Heart right ventricle (tissue), 16 donors: ENCODE measurements around the gene DUSP7. TPM values are rescaled to one million over a fixed set of nuclear protein-coding genes. Genes with fewer than 3 reads are reported as not detected.
A peak's percentile ranks its signal among the peaks of the same experiment; 100 is the strongest.

Source experiments
- ATAC-seq, 8 donors: fragments of 200-7000 bp; cut with Tn5 transposase; one replicate each; pipeline ENCODE4 v1.9.1; 2020; ENCODE audit warnings: mild to moderate bottlenecking in 8 of 8, moderate library complexity in 8 of 8, moderate number of reproducible peaks in 1 of 8
- DNase-seq, 2 donors: peaks; one replicate each; pipeline ENCODE4 v3.0.0-alpha.2; 2020
- H3K27ac ChIP-seq, 10 donors: fragments of 200-600 bp; sonication (generic) in 2 of 10; one replicate each; pipeline versions ENCODE4 v1.5.0 to v1.8.0; 2020 to 2022; ENCODE audit warnings: mild to moderate bottlenecking in 3 of 10
- H3K27me3 ChIP-seq, 7 donors: fragments of 200-600 bp; one replicate each; pipeline ENCODE4 v1.8.0; 2021 to 2022; ENCODE audit warnings: mild to moderate bottlenecking in 2 of 7
- H3K36me3 ChIP-seq, 9 donors: fragments of 200-600 bp; sonication (generic) in 1 of 9; one replicate each; pipeline versions ENCODE4 v1.5.0 to v1.8.0; 2020 to 2022; ENCODE audit warnings: mild to moderate bottlenecking in 2 of 9
- H3K4me1 ChIP-seq, 9 donors: fragments of 200-600 bp; sonication (generic) in 1 of 9; one replicate each; pipeline versions ENCODE4 v1.5.0 to v1.8.0; 2020 to 2022; ENCODE audit warnings: mild to moderate bottlenecking in 4 of 9
- H3K4me3 ChIP-seq, 10 donors: fragments of 200-600 bp; sonication (generic) in 2 of 10; one replicate each; pipeline versions ENCODE4 v1.5.0 to v1.8.0; 2020 to 2022; ENCODE audit warnings: mild to moderate bottlenecking in 7 of 10, moderate library complexity in 2 of 10
- H3K9me3 ChIP-seq, 11 donors: fragments of 200-600 bp in 10 of 11; sonication (generic) in 2 of 11; one replicate each; pipeline versions ENCODE4 v1.5.0 to v1.8.0; 2013 to 2022; ENCODE audit warnings: mild to moderate bottlenecking in 2 of 11, control low read depth in 1 of 11, moderate library complexity in 1 of 11
- WGBS, 2 donors: extraction: QIAGEN DNeasy Blood & Tissue Kit; methylation state at CpG; one replicate each; pipeline ENCODE4 v1.1.7; 2013; ENCODE audit warnings: inconsistent platforms in 1 of 2; 5-methylcytosine and 5-hydroxymethylcytosine counted together
- intact Hi-C, 10 donors: fragments of 100-400 bp; cut with DNase I; formaldehyde crosslinking; loops; one replicate each; pipeline versions ENCODE4 v1.11.1 to v1.14.2; 2022
- polyA plus RNA-seq, 2 donors: library from polyadenylated mRNA; stranded (reverse); fragments of 200-250 nt; gene quantifications; one replicate each; pipeline ENCODE4 v1.2.3, GENCODE V29; 2013
- total RNA-seq, 10 donors: library from RNA; stranded (reverse); fragmentation: NEBNext Ultra II Directional in 3 of 10; extraction: Animal tissue kit (Norgen Biotek cat#: 25700) in 3 of 10; gene quantifications; one replicate each; pipeline versions ENCODE4 v1.2.1 to v1.2.4, GENCODE V29; 2021 to 2023
- TF ChIP-seq, protein P1 (sequence below), 9 donors: fragments of 200-600 bp; sonication (generic) in 2 of 9; IDR thresholded peaks; one replicate each; pipeline versions ENCODE4 v1.5.0 to v1.8.0; 2021 to 2022; ENCODE audit warnings: antibody characterized with exemption in 9 of 9, mild to moderate bottlenecking in 5 of 9, moderate library complexity in 1 of 9
- donor health status: Arrhythmogenic right ventricular cardiomyopathy.
- donor health status: ischemic (EF 13 %, LVEDD 7.1; RV severe dilation, severe dysfunction).
- donor health status: healthy with polysubstance abuse.
- donor health status: DM: no; HTN: yes; CAD: no.
- donor health status: DM: no; HTN: no; CAD: no.
- donor health status: ischemic (EF 25% LVEDD 6.9; RV normal size, moderate dysfunction).
- donor health status: ischemic (EF 25% LVEDD 5.7; RV mildly dilated, moderate dysfunction).
- donor health status: healthy.
- donor health status: DM: yes; HTN: yes; CAD: no.
- donor health status: Ischemic cardiomyopathy.
- donor health status: ischemic (EF 35%, LVEDD 5.7; RV mildly dilated, moderate dysfunction).
- donor health status: nonischemic (EF 11% LVEDD 7.7; RV severe dilation, severe dysfunction).
- donor health status: DM: yes; HTN: yes; CAD: no.
- donor health status: PGD.
- donor health status: ischemic (EF 29% LVEDD 5.4; RV normal size, mild dysfunction).
- donor health status: nonischemic (EF 23%, LVEDD 6.1; RV moderate dilation, normal function).

DUSP7 gene
- total and polyA plus RNA-seq, 12 donors, result 10.4 to 29.7 (median 15.8) TPM

DNA sequence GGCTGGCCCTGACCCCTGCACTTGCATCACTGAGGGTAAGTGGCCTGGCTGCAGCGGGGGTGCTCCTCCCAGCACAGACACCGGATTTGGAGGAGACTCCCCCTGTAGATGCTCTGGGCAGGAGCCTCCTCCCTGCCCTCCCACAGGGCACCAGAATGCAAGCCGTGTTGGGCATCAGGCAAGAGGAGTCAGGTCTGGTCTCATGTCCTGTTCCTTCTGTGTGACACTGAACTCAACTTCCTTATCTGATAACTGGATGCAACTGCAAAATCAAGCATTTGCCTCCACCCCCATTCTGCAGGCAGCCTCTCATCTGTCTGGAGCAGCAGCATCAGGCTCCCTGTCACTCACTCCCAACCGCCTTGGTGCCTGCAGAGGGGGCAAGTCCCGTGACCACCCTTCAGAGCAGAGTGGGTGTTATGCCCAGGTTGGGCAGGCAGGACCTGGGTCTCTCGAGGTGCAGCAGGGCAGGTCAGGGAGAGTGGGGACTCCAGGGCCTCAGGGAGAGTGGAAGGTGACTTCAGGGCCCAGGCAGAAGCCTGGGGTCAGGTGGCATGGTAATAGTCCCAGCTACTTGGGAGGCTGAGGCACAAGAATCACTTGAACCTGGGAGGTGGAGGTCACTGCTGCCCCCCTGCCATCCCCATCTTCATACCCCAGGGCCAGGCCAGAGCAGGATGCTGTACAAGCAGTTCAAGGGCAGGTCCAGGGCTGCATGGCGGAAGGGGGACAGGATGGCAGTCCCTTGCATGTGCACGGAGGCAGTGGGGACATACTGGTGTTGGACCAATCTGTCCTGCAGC is 50.2 kb downstream of the DUSP7 start:
- Histone ChIP-seq H3K4me3 (peak overlapping the region in 5 of 10 donors; percentile 0 to 25 (median 15)), H3K36me3 (no peaks in the 10 kb centered on the region), H3K4me1 (peaks cover 22 to 51% (median 40%) of the 10 kb centered on the region in 9 donors), H3K27me3 (no peaks in the 10 kb centered on the region), H3K9me3 (no peaks in the 10 kb centered on the region), H3K27ac (peak overlapping the region in 7 of 10 donors; percentile 56 to 83 (median 70))
- no peak for DNase-seq
- intact Hi-C loops, result loop anchor here in 4 of 10 donors (5.0 to 10.0 kb wide), 2 partner anchors 41 to 209 kb away; no protein-coding TSS in a partner anchor
- peak in 7 of 8 donors; percentile 1 to 20 (median 13) for ATAC-seq
- TF ChIP-seq, protein P1, sequence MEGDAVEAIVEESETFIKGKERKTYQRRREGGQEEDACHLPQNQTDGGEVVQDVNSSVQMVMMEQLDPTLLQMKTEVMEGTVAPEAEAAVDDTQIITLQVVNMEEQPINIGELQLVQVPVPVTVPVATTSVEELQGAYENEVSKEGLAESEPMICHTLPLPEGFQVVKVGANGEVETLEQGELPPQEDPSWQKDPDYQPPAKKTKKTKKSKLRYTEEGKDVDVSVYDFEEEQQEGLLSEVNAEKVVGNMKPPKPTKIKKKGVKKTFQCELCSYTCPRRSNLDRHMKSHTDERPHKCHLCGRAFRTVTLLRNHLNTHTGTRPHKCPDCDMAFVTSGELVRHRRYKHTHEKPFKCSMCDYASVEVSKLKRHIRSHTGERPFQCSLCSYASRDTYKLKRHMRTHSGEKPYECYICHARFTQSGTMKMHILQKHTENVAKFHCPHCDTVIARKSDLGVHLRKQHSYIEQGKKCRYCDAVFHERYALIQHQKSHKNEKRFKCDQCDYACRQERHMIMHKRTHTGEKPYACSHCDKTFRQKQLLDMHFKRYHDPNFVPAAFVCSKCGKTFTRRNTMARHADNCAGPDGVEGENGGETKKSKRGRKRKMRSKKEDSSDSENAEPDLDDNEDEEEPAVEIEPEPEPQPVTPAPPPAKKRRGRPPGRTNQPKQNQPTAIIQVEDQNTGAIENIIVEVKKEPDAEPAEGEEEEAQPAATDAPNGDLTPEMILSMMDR (IDR thresholded peaks at IDR 0.05), result no peak
- 41 to 44% methylated on average over 8 of the region's 8 CpGs for WGBS, 2 donors

DNA sequence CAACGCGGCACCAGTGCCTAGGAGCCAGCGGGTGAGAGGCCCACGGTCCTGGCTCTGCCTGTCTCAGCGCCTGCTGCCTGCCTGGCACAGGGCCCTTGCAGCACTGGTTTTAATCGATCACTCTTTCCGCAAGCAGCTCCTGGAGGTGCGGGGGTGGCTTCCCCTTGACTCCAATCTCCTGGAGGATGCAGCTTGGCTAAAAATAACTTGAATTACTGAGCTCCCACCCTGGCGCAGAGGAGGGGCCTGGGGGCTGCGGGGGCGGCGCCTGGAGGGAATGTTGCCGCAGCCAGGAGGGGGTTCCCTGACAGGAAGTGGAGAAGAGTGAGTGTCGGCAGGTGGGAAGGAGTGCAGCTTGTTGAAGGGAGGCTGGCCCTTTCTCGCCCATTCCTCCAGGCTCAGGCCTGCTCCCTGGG is 50.8 kb downstream of the DUSP7 start:
- peak overlapping the region in 5 of 10 donors; percentile 0 to 25 (median 21) for H3K4me3 ChIP-seq
- TF ChIP-seq, protein P1 (IDR thresholded peaks at IDR 0.05), result no peak
- intact Hi-C loops, result loop anchor here in 7 of 10 donors (1.0 to 10.0 kb wide), 7 partner anchors 42 to 209 kb away; no protein-coding TSS in a partner anchor
- peak; percentile 30 to 78 (median 64) for ATAC-seq
- peak in 1 of 2 donors; percentile 76 for DNase-seq
- H3K27ac ChIP-seq, result peak overlapping the region in 9 of 10 donors; percentile 5 to 83 (median 70)
- no peaks in the 10 kb centered on the region for H3K36me3 ChIP-seq
- 7 to 9% methylated on average over 15 of the region's 15 CpGs for WGBS, 2 donors
- H3K4me1 ChIP-seq, result peaks cover 22 to 52% (median 40%) of the 10 kb centered on the region in 9 donors
- no peaks in the 10 kb centered on the region for H3K9me3 ChIP-seq
- H3K27me3 ChIP-seq, result no peaks in the 10 kb centered on the region

DNA sequence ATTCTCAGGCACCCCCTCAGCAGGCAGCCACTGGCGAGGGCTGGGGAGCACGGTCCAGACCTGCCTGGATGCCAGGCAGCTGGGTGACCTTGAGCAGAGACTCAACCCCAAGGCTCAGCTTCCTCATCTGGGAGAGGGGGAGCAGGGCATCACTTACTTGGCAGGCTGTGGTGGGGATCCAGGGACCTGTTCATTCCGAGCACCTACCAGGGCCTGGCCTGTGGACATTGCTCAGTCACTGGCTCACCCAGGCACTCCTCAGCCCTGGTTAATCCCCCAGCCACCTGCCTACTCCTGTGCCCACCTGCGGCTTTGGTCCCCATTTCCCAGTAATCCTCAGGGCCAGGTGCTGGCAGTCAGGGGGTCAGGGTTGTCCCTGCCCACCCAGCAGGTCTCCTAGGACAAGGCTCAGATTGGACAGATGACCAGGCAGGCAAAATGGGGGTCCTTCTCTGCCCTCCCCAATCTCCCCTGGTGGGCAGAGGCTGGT is 51.4 kb downstream of the DUSP7 start:
- peak overlapping the region in 9 of 10 donors; percentile 5 to 83 (median 70) for H3K27ac ChIP-seq
- H3K4me3 ChIP-seq, result peak overlapping the region in 2 of 10 donors; percentile 21 to 24
- peak in 1 of 2 donors; percentile 12 for DNase-seq
- TF ChIP-seq, protein P1 (IDR thresholded peaks at IDR 0.05), result no peak
- intact Hi-C loops, result loop anchor here (1.0 to 10.0 kb wide), 14 partner anchors 42 to 337 kb away; no protein-coding TSS in a partner anchor
- WGBS, 2 donors, result 80 to 81% methylated on average over 4 of the region's 4 CpGs
- H3K27me3 ChIP-seq, result no peaks in the 10 kb centered on the region
- no peaks in the 10 kb centered on the region for H3K36me3 ChIP-seq
- peak in 6 of 8 donors; percentile 2 to 17 (median 8) for ATAC-seq
- peaks cover 22 to 52% (median 40%) of the 10 kb centered on the region in 9 donors for H3K4me1 ChIP-seq
- H3K9me3 ChIP-seq, result no peaks in the 10 kb centered on the region

DNA sequence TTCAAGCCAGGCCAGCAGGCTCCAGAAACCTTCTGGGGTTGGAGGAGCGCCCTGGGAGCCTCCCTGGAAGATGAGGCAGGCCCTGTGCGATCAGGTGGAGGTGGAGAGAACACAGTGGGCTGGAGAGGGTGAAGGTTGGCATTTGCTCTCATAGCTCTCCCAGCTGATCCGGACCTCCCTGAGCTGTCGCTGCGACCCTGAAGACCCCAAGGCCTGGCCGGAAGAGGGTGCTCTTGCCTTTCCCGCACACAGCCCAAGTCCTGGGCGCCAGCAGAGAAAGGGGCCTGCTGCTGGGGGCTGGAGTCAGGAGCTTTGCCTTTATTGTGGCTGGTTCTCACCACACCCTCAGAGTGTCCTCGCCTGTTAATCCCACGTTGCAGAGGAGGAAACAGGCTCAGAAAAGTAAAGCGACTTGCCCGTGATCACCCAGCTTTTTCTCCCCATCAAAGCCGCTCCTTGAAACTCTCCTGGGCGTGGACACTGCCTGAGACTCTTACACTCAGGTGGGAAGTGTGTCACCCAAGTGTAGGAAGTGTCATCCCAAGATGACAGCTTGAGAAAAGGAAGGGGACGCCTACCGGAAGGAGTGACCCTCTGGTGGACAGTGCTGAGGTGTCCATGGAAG is 52.1 kb downstream of the DUSP7 start:
- ATAC-seq (peak; percentile 68 to 84 (median 76)), DNase-seq (peak; percentile 60 to 72)
- Histone ChIP-seq H3K27ac (peak overlapping the region in 8 of 10 donors; percentile 56 to 83 (median 70)), H3K27me3 (no peaks in the 10 kb centered on the region), H3K4me1 (peaks cover 22 to 52% (median 40%) of the 10 kb centered on the region in 9 donors), H3K36me3 (no peaks in the 10 kb centered on the region), H3K9me3 (no peaks in the 10 kb centered on the region), H3K4me3 (no peak overlapping the region)
- 40 to 47% methylated on average over 16 of the region's 16 CpGs for WGBS, 2 donors
- TF ChIP-seq, protein P1 (IDR thresholded peaks at IDR 0.05), result peak; percentile 45 to 85 (median 75)
- intact Hi-C loops, result loop anchor here (1.0 to 10.0 kb wide), 12 partner anchors 48 to 338 kb away; no protein-coding TSS in a partner anchor
